RWPE2 (cell line): Measurements from ENCODE around the gene PGA4.
"Not testable (repeated sequence)": the region's sequence is repeated elsewhere in the genome, so short reads cannot be mapped to it uniquely, and the experiment has no call there.

Experiments used
- ATAC-seq: fragments of 200-7000 bp; cut with Tn5 transposase; 3 replicates; pipeline ENCODE4 v1.9.1; 2021; ENCODE audit warnings: low read depth
- DNase-seq: peaks from one replicate; pipeline ENCODE4 v3.0.0-alpha.2; 2020; ENCODE audit warnings: low spot score
- H3K27ac ChIP-seq: fragments of 450-650 bp; 2 replicates; pipeline ENCODE4 v1.5.1; 2017; ENCODE audit warnings: mild to moderate bottlenecking; ENCODE audit not compliant: poor library complexity, severe bottlenecking
- H3K27me3 ChIP-seq: fragments of 250-450 bp; sonication (Bioruptor Pico); 2 replicates; pipeline ENCODE4 v1.5.1; 2021; ENCODE audit warnings: mild to moderate bottlenecking, moderate library complexity; ENCODE audit not compliant: insufficient read depth, poor library complexity, severe bottlenecking
- H3K36me3 ChIP-seq: fragments of 250-450 bp; sonication (Bioruptor Pico); 2 replicates; pipeline ENCODE4 v1.5.1; 2020; ENCODE audit warnings: low read depth, mild to moderate bottlenecking, moderate library complexity
- H3K4me1 ChIP-seq: fragments of 250-450 bp; sonication (Bioruptor Pico); 2 replicates; pipeline ENCODE4 v1.5.1; 2021; ENCODE audit warnings: mild to moderate bottlenecking, moderate library complexity; ENCODE audit not compliant: insufficient read depth, poor library complexity, severe bottlenecking
- H3K4me3 ChIP-seq: fragments of 250-450 bp; sonication (Bioruptor Pico); 2 replicates; pipeline ENCODE4 v1.5.1; 2021; ENCODE audit warnings: mild to moderate bottlenecking, moderate library complexity; ENCODE audit not compliant: severe bottlenecking
- H3K9me3 ChIP-seq: fragments of 250-450 bp; sonication (Bioruptor Pico); 2 replicates; pipeline ENCODE4 v1.5.1; 2021; ENCODE audit warnings: mild to moderate bottlenecking, moderate library complexity; ENCODE audit not compliant: severe bottlenecking
- TF ChIP-seq, protein P1 (sequence below): fragments of 450-650 bp; IDR thresholded peaks from one replicate; pipeline ENCODE4 v1.5.1; 2017; ENCODE audit warnings: mild to moderate bottlenecking, moderate library complexity; ENCODE audit not compliant: poor library complexity, severe bottlenecking

The PGA4 gene

DNA sequence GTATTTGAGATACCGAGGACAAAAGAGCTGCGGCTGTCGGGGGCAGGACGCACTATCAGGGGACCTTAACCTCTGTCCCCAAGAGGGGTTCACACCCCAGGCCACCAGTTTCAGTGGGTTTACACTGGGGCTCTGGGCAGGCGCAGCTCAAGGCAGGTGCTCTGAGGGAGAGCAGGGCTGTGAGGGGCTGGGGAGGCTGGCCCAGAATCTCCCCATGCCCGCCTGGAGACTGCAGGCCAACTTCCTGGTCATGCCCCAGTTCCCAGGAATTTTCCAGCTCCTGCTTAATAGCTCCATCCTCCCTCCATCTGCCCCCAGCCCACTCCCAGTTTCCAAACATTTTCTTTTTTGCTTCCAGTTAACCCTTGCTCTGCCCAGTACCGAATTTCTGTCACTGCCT lies 26.4 kb upstream of the PGA4 start:
- H3K27me3 ChIP-seq: no peaks in the 10 kb centered on the region
- no peaks in the 10 kb centered on the region for H3K9me3 ChIP-seq
- ATAC-seq (no peak), DNase-seq (no peak)
- H3K36me3 ChIP-seq: no peaks in the 10 kb centered on the region
- H3K4me1 ChIP-seq: no peaks in the 10 kb centered on the region
- no peak overlapping the region for H3K27ac ChIP-seq
- H3K4me3 ChIP-seq: no peak overlapping the region
- TF ChIP-seq, protein P1, sequence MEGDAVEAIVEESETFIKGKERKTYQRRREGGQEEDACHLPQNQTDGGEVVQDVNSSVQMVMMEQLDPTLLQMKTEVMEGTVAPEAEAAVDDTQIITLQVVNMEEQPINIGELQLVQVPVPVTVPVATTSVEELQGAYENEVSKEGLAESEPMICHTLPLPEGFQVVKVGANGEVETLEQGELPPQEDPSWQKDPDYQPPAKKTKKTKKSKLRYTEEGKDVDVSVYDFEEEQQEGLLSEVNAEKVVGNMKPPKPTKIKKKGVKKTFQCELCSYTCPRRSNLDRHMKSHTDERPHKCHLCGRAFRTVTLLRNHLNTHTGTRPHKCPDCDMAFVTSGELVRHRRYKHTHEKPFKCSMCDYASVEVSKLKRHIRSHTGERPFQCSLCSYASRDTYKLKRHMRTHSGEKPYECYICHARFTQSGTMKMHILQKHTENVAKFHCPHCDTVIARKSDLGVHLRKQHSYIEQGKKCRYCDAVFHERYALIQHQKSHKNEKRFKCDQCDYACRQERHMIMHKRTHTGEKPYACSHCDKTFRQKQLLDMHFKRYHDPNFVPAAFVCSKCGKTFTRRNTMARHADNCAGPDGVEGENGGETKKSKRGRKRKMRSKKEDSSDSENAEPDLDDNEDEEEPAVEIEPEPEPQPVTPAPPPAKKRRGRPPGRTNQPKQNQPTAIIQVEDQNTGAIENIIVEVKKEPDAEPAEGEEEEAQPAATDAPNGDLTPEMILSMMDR: no peak

DNA sequence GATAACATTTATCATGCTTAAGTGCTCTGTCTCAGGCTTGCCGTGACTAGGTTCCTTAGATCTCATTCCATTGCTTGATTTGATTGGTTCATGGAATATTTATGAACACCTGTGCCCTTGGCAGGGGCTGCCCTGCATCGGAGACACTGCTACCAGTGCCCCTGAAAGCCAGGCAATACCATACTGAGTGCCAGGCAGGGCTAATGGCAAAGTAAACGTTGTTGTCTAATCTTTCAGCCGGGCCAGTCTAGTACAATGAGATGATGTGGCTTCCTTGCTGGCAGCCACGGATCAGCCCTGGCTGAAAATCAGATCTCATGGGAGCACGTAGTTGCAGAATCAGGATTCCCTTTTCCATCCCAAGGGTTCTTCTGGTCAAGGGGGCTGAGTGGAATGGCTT lies 23.8 kb upstream of the PGA4 start:
- Histone ChIP-seq H3K4me3 (no peak overlapping the region), H3K27me3 (no peaks in the 10 kb centered on the region), H3K4me1 (no peaks in the 10 kb centered on the region), H3K9me3 (no peaks in the 10 kb centered on the region), H3K27ac (no peak overlapping the region), H3K36me3 (no peaks in the 10 kb centered on the region)
- TF ChIP-seq, protein P1: no peak
- DNase-seq: no peak
- no peak for ATAC-seq

- no peaks in the 10 kb centered on the region for H3K27me3 ChIP-seq
- H3K4me1 ChIP-seq: no peaks in the 10 kb centered on the region
- H3K27ac ChIP-seq: no peak overlapping the region
- H3K4me3 ChIP-seq: no peak overlapping the region
- no peaks in the 10 kb centered on the region for H3K9me3 ChIP-seq
- DNase-seq: no peak
- no peaks in the 10 kb centered on the region for H3K36me3 ChIP-seq
- ATAC-seq: no peak
- TF ChIP-seq, protein P1: no peak
Measured at GRCh38 chr11:61198948-61199523, 23.1 kb upstream of the PGA4 start.

DNA sequence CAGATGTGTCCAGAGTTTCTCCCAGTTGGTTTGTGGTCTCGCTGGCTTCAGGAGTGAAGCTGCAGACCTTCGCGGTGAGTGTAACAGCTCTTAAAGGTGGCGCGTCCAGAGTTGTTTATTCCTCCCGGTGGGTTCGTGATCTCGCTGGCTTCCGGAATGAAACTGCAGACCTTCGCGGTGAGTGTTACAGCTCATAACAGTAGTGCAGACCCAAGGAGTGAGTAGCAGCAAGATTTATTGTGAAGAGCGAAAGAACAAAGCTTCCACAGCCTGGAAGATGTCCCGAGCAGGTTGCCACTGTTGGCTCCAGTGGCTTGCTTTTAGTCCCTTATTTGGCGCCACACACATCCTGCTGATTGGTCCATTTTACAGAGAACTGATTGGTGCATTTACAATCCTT lies 20.7 kb upstream of the PGA4 start:
- DNase-seq (no peak), ATAC-seq (no peak)
- TF ChIP-seq, protein P1: no peak
- Histone ChIP-seq H3K4me1 (no peaks in the 10 kb centered on the region), H3K27me3 (no peaks in the 10 kb centered on the region), H3K9me3 (no peaks in the 10 kb centered on the region), H3K27ac (no peak overlapping the region), H3K36me3 (no peaks in the 10 kb centered on the region), H3K4me3 (no peak overlapping the region)

- DNase-seq, H3K4me1 ChIP-seq, ATAC-seq, H3K36me3 ChIP-seq, H3K27me3 ChIP-seq, H3K4me3 ChIP-seq, H3K9me3 ChIP-seq, H3K27ac ChIP-seq: not testable (repeated sequence)
Measured at GRCh38 chr11:61202950-61203746, 19.0 kb upstream of the PGA4 start, which contains the start of gene PGA3. PGA3 (plus strand) TSS chr11:61203515; CDS start chr11:61203565, 50 bp downstream.

- H3K36me3 ChIP-seq, DNase-seq, H3K27ac ChIP-seq, H3K9me3 ChIP-seq, H3K4me1 ChIP-seq, H3K4me3 ChIP-seq, ATAC-seq, H3K27me3 ChIP-seq: not testable (repeated sequence)
Measured at GRCh38 chr11:61203873-61204272, 18.3 kb upstream of the PGA4 start.

GRCh38 chr11:61204502-61205059 lies 17.6 kb upstream of the PGA4 start:
- not testable (repeated sequence) for H3K9me3 ChIP-seq, H3K27me3 ChIP-seq, H3K4me1 ChIP-seq, ATAC-seq, H3K4me3 ChIP-seq, H3K27ac ChIP-seq, H3K36me3 ChIP-seq, DNase-seq
